ENCODE measurements around the gene CST5.

GRCh38 chr20:23926944-23927872 is 47.7 kb upstream of the CST5 start:
- TF ChIP-seq POLR2A (IDR thresholded peaks at IDR 0.05) (no peak), EP300 (IDR thresholded peaks at IDR 0.05) (no peak)
- TF ChIP-seq, protein P1, sequence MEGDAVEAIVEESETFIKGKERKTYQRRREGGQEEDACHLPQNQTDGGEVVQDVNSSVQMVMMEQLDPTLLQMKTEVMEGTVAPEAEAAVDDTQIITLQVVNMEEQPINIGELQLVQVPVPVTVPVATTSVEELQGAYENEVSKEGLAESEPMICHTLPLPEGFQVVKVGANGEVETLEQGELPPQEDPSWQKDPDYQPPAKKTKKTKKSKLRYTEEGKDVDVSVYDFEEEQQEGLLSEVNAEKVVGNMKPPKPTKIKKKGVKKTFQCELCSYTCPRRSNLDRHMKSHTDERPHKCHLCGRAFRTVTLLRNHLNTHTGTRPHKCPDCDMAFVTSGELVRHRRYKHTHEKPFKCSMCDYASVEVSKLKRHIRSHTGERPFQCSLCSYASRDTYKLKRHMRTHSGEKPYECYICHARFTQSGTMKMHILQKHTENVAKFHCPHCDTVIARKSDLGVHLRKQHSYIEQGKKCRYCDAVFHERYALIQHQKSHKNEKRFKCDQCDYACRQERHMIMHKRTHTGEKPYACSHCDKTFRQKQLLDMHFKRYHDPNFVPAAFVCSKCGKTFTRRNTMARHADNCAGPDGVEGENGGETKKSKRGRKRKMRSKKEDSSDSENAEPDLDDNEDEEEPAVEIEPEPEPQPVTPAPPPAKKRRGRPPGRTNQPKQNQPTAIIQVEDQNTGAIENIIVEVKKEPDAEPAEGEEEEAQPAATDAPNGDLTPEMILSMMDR (IDR thresholded peaks at IDR 0.05) = no peak

Data from ovary (tissue), 3 donors.